GM23338 (cell line): ENCODE data around the gene CAMSAP3.

Experiments
- CREB1 ChIP-seq: fragments of 250-450 bp; sonication (Bioruptor Pico); IDR thresholded peaks from 2 replicates; pipeline ENCODE4 v1.5.0; 2020; ENCODE audit warnings: low read depth, mild to moderate bottlenecking, moderate library complexity
- CTCF ChIP-seq, 2 experiments: fragments of 200-600 bp in 1 of 2; sonication (generic) in 1 of 2; conservative IDR thresholded peaks; 2 replicates each; pipeline versions ENCODE4 v1.5.1 to v1.6.1; 2016 to 2017; ENCODE audit warnings: antibody characterized with exemption in 2 of 2, low read depth in 2 of 2, mild to moderate bottlenecking in 2 of 2, moderate library complexity in 1 of 2
- ETS1 ChIP-seq: IDR thresholded peaks from 2 replicates; pipeline ENCODE4 v1.6.1; 2016; ENCODE audit warnings: antibody characterized with exemption
- EZH2 ChIP-seq: fragments of 200-600 bp; sonication (generic); IDR thresholded peaks from one replicate; pipeline ENCODE4 v1.8.0; 2017; ENCODE audit warnings: antibody characterized with exemption, mild to moderate bottlenecking, low read depth; ENCODE audit not compliant: unreplicated experiment
- EZH2phosphoT487 ChIP-seq: fragments of 200-600 bp; sonication (generic); IDR thresholded peaks from one replicate; pipeline ENCODE4 v1.8.1; 2018; ENCODE audit warnings: antibody characterized with exemption; ENCODE audit not compliant: unreplicated experiment
- JUNB ChIP-seq: IDR thresholded peaks from one replicate; pipeline ENCODE4 v1.6.1; 2016; ENCODE audit warnings: antibody characterized with exemption; ENCODE audit not compliant: unreplicated experiment
- NANOG ChIP-seq: IDR thresholded peaks from 2 replicates; pipeline ENCODE4 v1.6.1; 2016; ENCODE audit warnings: antibody characterized with exemption, borderline replicate concordance
- POLR2AphosphoS5 ChIP-seq: IDR thresholded peaks from 2 replicates; pipeline ENCODE4 v1.6.1; 2016; ENCODE audit warnings: antibody characterized with exemption, low read depth
- REST ChIP-seq: IDR thresholded peaks from one replicate; pipeline ENCODE4 v1.6.1; 2018; ENCODE audit warnings: antibody characterized with exemption; ENCODE audit not compliant: unreplicated experiment
- ZNF331 ChIP-seq: fragments of 250-450 bp; sonication (Bioruptor Pico); IDR thresholded peaks from 2 replicates; pipeline ENCODE4 v1.5.0; 2020; ENCODE audit warnings: low read depth, mild to moderate bottlenecking, moderate library complexity

- TF ChIP-seq CTCF (conservative IDR thresholded peaks at IDR 0.05; ENCODE audit: low read depth in 2 of 2) = no peak
- no peak for TF ChIP-seq REST
- TF ChIP-seq POLR2AphosphoS5 = no peak
- no peak for TF ChIP-seq EZH2
- TF ChIP-seq EZH2phosphoT487 = no peak
- no peak for TF ChIP-seq CREB1 (CRISPR knock-in tag)
- no peak for TF ChIP-seq ZNF331
- TF ChIP-seq JUNB = no peak
- TF ChIP-seq NANOG = no peak
- no peak for TF ChIP-seq ETS1
Measured at GRCh38 chr19:7575434-7576040, 20.1 kb upstream of the CAMSAP3 start.
